Gastroesophageal sphincter (tissue), 4 donors: ENCODE data around the gene GABRR2. TPM values are rescaled to one million over a fixed set of nuclear protein-coding genes. Genes with fewer than 3 reads are reported as not detected.
A peak's percentile ranks its signal among the peaks of the same experiment; 100 is the strongest.

Experiments used
- ATAC-seq: fragments of 150-250 bp; one replicate; pipeline ENCODE4 v1.9.1; 2016; ENCODE audit warnings: mild to moderate bottlenecking, moderate library complexity
- H3K27ac ChIP-seq, 4 donors: fragments of 200-600 bp; sonication (generic) in 3 of 4; 1 replicate in 3 of 4; 2 replicates in 1 of 4; pipeline ENCODE4 v1.5.1; 2016 to 2019
- H3K27me3 ChIP-seq: fragments of 200-600 bp; sonication (generic); one replicate; pipeline ENCODE4 v1.5.1; 2019
- H3K36me3 ChIP-seq, 2 donors: fragments of 200-600 bp; sonication (generic); one replicate each; pipeline ENCODE4 v1.5.1; 2019; ENCODE audit warnings: control low read depth in 1 of 2
- H3K4me1 ChIP-seq, 3 donors: fragments of 200-600 bp; sonication (generic); 1 replicate in 2 of 3; 2 replicates in 1 of 3; pipeline ENCODE4 v1.5.1; 2016 to 2019; ENCODE audit warnings: control low read depth in 2 of 3
- H3K4me3 ChIP-seq, 2 donors: fragments of 200-600 bp; sonication (generic); one replicate each; pipeline ENCODE4 v1.5.1; 2019; ENCODE audit warnings: mild to moderate bottlenecking in 1 of 2, moderate library complexity in 1 of 2
- H3K9me3 ChIP-seq, 3 donors: fragments of 200-600 bp; sonication (generic); one replicate each; pipeline ENCODE4 v1.5.1; 2017 to 2019; ENCODE audit warnings: control low read depth in 2 of 3
- EP300 ChIP-seq: sonication (generic); formaldehyde crosslinking; IDR thresholded peaks from one replicate; pipeline ENCODE4 v1.6.1; 2017; ENCODE audit warnings: antibody characterized with exemption, mild to moderate bottlenecking
- POLR2A ChIP-seq, 2 donors: fragments of 450-650 bp; IDR thresholded peaks; one replicate each; pipeline ENCODE4 v1.6.1; 2017; ENCODE audit warnings: antibody characterized with exemption in 2 of 2, mild to moderate bottlenecking in 2 of 2, moderate library complexity in 1 of 2
- POLR2AphosphoS5 ChIP-seq: sonication (generic); formaldehyde crosslinking; IDR thresholded peaks from one replicate; pipeline ENCODE4 v1.6.1; 2017; ENCODE audit warnings: antibody characterized with exemption
- WGBS, 2 donors: methylation state at CpG; one replicate each; pipeline ENCODE4 v1.1.5; 2018; ENCODE audit warnings: low coverage in 1 of 2; 5-methylcytosine and 5-hydroxymethylcytosine counted together
- total RNA-seq, 4 donors: library from RNA; depleted of rRNA; stranded (reverse); fragments of >200 nt; gene quantifications; one replicate each; pipeline ENCODE4 v1.1.0, GENCODE V29; 2016
- TF ChIP-seq, protein P1 (sequence below), 4 experiments: fragments of 200-600 bp in 2 of 4; fragments of 450-650 bp in 2 of 4; sonication (generic) in 1 of 4; IDR thresholded peaks; one replicate each; pipeline ENCODE4 v1.5.1; 2017 to 2019; ENCODE audit warnings: antibody characterized with exemption in 4 of 4, mild to moderate bottlenecking in 2 of 4, moderate library complexity in 2 of 4

The GABRR2 gene
- total RNA-seq, 4 donors from 2014 or later: 0.30 to 1.3 TPM; not detected in 2

DNA sequence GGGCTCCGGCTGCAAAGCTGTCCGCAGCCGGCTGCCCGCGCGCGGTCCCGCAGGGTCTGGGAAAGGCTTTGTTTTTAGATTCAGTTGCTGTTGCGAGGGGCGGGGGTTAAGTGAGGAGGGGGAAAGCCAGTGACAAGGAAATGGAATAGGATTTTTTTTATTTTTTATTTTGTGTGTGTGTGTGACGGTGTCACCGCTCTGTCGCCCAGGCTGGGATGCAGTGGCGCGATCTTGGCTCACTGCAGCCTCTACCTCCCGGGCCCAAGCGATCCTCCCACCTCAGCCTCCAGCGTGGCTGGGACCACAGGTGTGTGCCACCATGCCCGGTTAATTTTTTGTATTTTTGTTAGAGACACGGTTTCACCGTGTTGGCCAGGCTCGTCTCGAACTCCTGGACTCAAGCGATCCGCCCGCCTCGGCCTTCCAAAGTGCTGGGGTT, 38.0 kb upstream of the GABRR2 start:
- peak overlapping the region; percentile 62 to 92 for H3K4me3 ChIP-seq
- peak; percentile 0 for ATAC-seq
- TF ChIP-seq POLR2AphosphoS5 (no peak), EP300 (no peak), POLR2A (IDR thresholded peaks at IDR 0.05) (no peak)
- TF ChIP-seq, protein P1, sequence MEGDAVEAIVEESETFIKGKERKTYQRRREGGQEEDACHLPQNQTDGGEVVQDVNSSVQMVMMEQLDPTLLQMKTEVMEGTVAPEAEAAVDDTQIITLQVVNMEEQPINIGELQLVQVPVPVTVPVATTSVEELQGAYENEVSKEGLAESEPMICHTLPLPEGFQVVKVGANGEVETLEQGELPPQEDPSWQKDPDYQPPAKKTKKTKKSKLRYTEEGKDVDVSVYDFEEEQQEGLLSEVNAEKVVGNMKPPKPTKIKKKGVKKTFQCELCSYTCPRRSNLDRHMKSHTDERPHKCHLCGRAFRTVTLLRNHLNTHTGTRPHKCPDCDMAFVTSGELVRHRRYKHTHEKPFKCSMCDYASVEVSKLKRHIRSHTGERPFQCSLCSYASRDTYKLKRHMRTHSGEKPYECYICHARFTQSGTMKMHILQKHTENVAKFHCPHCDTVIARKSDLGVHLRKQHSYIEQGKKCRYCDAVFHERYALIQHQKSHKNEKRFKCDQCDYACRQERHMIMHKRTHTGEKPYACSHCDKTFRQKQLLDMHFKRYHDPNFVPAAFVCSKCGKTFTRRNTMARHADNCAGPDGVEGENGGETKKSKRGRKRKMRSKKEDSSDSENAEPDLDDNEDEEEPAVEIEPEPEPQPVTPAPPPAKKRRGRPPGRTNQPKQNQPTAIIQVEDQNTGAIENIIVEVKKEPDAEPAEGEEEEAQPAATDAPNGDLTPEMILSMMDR (IDR thresholded peaks at IDR 0.05): no peak
- WGBS, 2 donors: 45 to 59% methylated on average over 4 to 15 of the region's 27 CpGs
- H3K27me3 ChIP-seq: no peaks in the 10 kb centered on the region
- peak overlapping the region; percentile 89 to 99 (median 96) for H3K27ac ChIP-seq
- peaks cover 0 to 43% (median 11%) of the 10 kb centered on the region in 3 donors for H3K4me1 ChIP-seq
- H3K36me3 ChIP-seq: no peaks in the 10 kb centered on the region
- no peaks in the 10 kb centered on the region for H3K9me3 ChIP-seq

DNA sequence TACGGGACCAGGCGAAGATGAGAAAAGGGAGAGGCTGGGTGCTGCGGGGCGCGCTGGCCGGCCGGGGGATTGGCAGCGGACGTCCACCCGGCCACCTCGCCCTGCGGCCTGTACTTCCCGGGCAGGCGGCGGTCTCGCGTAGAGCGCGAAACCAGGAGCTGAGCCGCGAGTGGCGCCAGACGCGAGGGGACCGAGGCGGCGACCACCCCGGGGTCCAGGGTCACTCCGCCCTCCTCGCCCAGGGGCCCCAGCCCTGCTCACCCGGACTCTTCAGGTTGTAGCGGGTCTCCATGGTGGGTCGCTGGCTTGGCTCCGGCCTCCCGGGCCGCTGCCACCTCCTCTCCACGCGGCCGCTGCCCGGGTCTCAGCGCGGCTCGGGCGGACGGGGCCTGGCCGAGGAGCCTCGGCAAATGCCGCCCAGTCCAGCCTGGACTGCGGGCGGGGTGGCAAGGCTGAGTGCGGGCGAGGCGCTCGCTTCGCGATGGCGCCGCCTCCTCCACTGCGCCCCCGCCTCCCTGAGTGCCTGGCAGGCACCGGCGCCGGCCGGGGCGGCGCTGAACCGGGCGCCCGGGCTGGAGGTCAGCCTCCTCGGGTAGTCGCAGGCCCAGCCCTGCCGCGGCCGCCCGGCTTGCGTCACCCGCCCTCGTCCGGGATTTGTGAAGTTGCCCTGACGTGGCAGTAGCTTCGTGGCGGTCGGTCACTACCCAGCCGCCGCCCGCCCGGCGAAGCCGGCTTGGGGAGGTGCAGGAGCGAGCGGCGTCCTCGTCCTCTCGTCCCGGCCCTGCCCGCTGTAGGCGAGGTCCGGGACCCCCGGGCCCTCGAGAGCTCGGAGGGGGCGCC, 37.4 kb upstream of the GABRR2 start, which contains the start of gene UBE2J1:
UBE2J1 (minus strand) TSS at position 445 of the 840 bp plus-strand sequence; CDS start at position 292, 153 bp downstream.
- no peaks in the 10 kb centered on the region for H3K27me3 ChIP-seq
- peak within 1 kb of the TSS; percentile 62 to 92 for H3K4me3 ChIP-seq
- peak within 1 kb of the TSS; percentile 89 to 99 (median 96) for H3K27ac ChIP-seq
- WGBS, 2 donors: 0% methylated on average over 10 of the region's 102 CpGs; no CpG with 5 or more reads in 1 of the 2 donors
- no peaks in the 10 kb centered on the region for H3K9me3 ChIP-seq
- H3K4me1 ChIP-seq: peaks cover 0 to 50% (median 17%) of the 10 kb centered on the region in 3 donors
- TF ChIP-seq, protein P1 (IDR thresholded peaks at IDR 0.05): peak in 1 of 4 experiments; percentile 2
- no peak for TF ChIP-seq EP300
- TF ChIP-seq POLR2A (IDR thresholded peaks at IDR 0.05): peak; percentile 96 to 97
- TF ChIP-seq POLR2AphosphoS5: peak; percentile 88
- peak; percentile 98 for ATAC-seq
- no peaks in the 10 kb centered on the region for H3K36me3 ChIP-seq

- Histone ChIP-seq H3K4me1 (peaks cover 0 to 56% (median 19%) of the 10 kb centered on the region in 3 donors), H3K4me3 (peak overlapping the region; percentile 62 to 92), H3K36me3 (no peaks in the 10 kb centered on the region), H3K27me3 (no peaks in the 10 kb centered on the region), H3K27ac (peak overlapping the region; percentile 89 to 99 (median 96)), H3K9me3 (no peaks in the 10 kb centered on the region)
- ATAC-seq: no peak
- TF ChIP-seq POLR2A (IDR thresholded peaks at IDR 0.05): no peak
- TF ChIP-seq POLR2AphosphoS5: no peak
- TF ChIP-seq EP300: no peak
- TF ChIP-seq, protein P1 (IDR thresholded peaks at IDR 0.05): no peak
- WGBS, 2 donors: 0 to 1% methylated on average over 7 to 11 of the region's 12 CpGs
Observed at GRCh38 chr6:89351671-89352277, 36.7 kb upstream of the GABRR2 start.

GRCh38 chr6:89350281-89350966, 35.3 kb upstream of the GABRR2 start:
- peak overlapping the region in 3 of 4 donors; percentile 29 to 99 (median 56) for H3K27ac ChIP-seq
- H3K36me3 ChIP-seq: no peaks in the 10 kb centered on the region
- H3K4me1 ChIP-seq: peaks cover 0 to 68% (median 19%) of the 10 kb centered on the region in 3 donors
- no peaks in the 10 kb centered on the region for H3K9me3 ChIP-seq
- WGBS, 2 donors: 64% methylated on average over 4 of the region's 4 CpGs
- no peak for TF ChIP-seq EP300
- TF ChIP-seq POLR2AphosphoS5: peak; percentile 8
- no peaks in the 10 kb centered on the region for H3K27me3 ChIP-seq
- no peak for ATAC-seq
- peak overlapping the region in 1 of 2 donors; percentile 92 for H3K4me3 ChIP-seq

GRCh38 chr6:89348372-89348771, 33.3 kb upstream of the GABRR2 start:
- Histone ChIP-seq H3K4me1 (peaks cover 0 to 76% (median 19%) of the 10 kb centered on the region in 3 donors), H3K36me3 (no peaks in the 10 kb centered on the region), H3K27me3 (no peaks in the 10 kb centered on the region), H3K9me3 (no peaks in the 10 kb centered on the region), H3K4me3 (no peak overlapping the region), H3K27ac (no peak overlapping the region)
- ATAC-seq: no peak
- 60 to 75% methylated on average over 1 of the region's 1 CpG for WGBS, 2 donors
- TF ChIP-seq, protein P1 (IDR thresholded peaks at IDR 0.05): no peak
- TF ChIP-seq POLR2AphosphoS5 (no peak), POLR2A (IDR thresholded peaks at IDR 0.05) (no peak), EP300 (no peak)
